GM18868 (cell line): Measurements from ENCODE around the gene DSC1.
"Not testable (repeated sequence)": the region's sequence is repeated elsewhere in the genome, so short reads cannot be mapped to it uniquely, and the experiment has no call there.

Experiments
- ATAC-seq: cut with Tn5 transposase; IDR thresholded peaks from one replicate; pipeline ENCODE4 v1.9.1; 2021; ENCODE audit warnings: mild to moderate bottlenecking, moderate library complexity; ENCODE audit not compliant: unreplicated experiment

Gene DSC1

GRCh38 chr18:31171144-31171839 is 8.6 kb upstream of the DSC1 start:
- no peak for ATAC-seq

GRCh38 chr18:31170335-31170734 is 7.7 kb upstream of the DSC1 start:
- ATAC-seq: no peak

GRCh38 chr18:31162419-31162793 is 250 bp downstream of the DSC1 start:
- no peak for ATAC-seq

GRCh38 chr18:31161757-31162418 is 768 bp downstream of the DSC1 start:
- ATAC-seq: no peak

GRCh38 chr18:31156821-31157763 is 5.6 kb downstream of the DSC1 start:
- ATAC-seq: no peak

- no peak for ATAC-seq
These were observed 7.2 kb downstream of the DSC1 start for GRCh38 chr18:31155498-31155897.

GRCh38 chr18:31154181-31154580 is 8.5 kb downstream of the DSC1 start:
- ATAC-seq: no peak

- no peak for ATAC-seq
These were observed 13.3 kb downstream of the DSC1 start for GRCh38 chr18:31149351-31149750.

GRCh38 chr18:31148600-31148999 is 14.1 kb downstream of the DSC1 start:
- ATAC-seq: no peak

GRCh38 chr18:31146809-31147208 is 15.8 kb downstream of the DSC1 start:
- no peak for ATAC-seq

- ATAC-seq: no peak
These were observed 19.6 kb downstream of the DSC1 start for GRCh38 chr18:31143025-31143424.

GRCh38 chr18:31138709-31139108 is 23.9 kb downstream of the DSC1 start:
- ATAC-seq: no peak

- ATAC-seq: no peak
These were observed 27.6 kb downstream of the DSC1 start for GRCh38 chr18:31134988-31135529.

- no peak for ATAC-seq
These were observed 33.1 kb downstream of the DSC1 start for GRCh38 chr18:31129398-31130115.

GRCh38 chr18:31125878-31126277 is 36.8 kb downstream of the DSC1 start:
- no peak for ATAC-seq

GRCh38 chr18:31123125-31123524 is 39.5 kb downstream of the DSC1 start:
- not testable (repeated sequence) for ATAC-seq

GRCh38 chr18:31120594-31120993 is 42.1 kb downstream of the DSC1 start:
- peak; percentile 77 for ATAC-seq

GRCh38 chr18:31116853-31117595 is 45.6 kb downstream of the DSC1 start:
- no peak for ATAC-seq

- no peak for ATAC-seq
These were observed 49.9 kb downstream of the DSC1 start for GRCh38 chr18:31112804-31113203.

- no peak for ATAC-seq
These were observed 56.9 kb downstream of the DSC1 start for GRCh38 chr18:31105733-31106132.
